IPS-18a (cell line): ENCODE data around the gene ARL2BP.
"Not testable (repeated sequence)": the region's sequence is repeated elsewhere in the genome, so short reads cannot be mapped to it uniquely, and the experiment has no call there.

ENCODE experiments used
- H3K27ac ChIP-seq: one replicate; pipeline ENCODE4 v1.5.1; 2013; ENCODE audit warnings: low read length
- H3K27me3 ChIP-seq: one replicate; pipeline ENCODE4 v1.6.1; 2013; ENCODE audit warnings: mild to moderate bottlenecking, low read length; ENCODE audit not compliant: control insufficient read depth, insufficient read depth
- H3K36me3 ChIP-seq: one replicate; pipeline ENCODE4 v1.6.1; 2013; ENCODE audit warnings: low read depth, low read length; ENCODE audit not compliant: control insufficient read depth
- H3K4me1 ChIP-seq: one replicate; pipeline ENCODE4 v1.6.1; 2013; ENCODE audit warnings: low read depth, low read length; ENCODE audit not compliant: control insufficient read depth
- H3K4me3 ChIP-seq: one replicate; pipeline ENCODE4 v1.5.1; 2013; ENCODE audit warnings: low read length
- H3K9ac ChIP-seq: one replicate; pipeline ENCODE4 v1.6.1; 2013; ENCODE audit warnings: mild to moderate bottlenecking, low read length, moderate library complexity
- H3K9me3 ChIP-seq: one replicate; pipeline ENCODE4 v1.6.1; 2013; ENCODE audit warnings: low read depth, low read length; ENCODE audit not compliant: control insufficient read depth

ARL2BP gene

DNA sequence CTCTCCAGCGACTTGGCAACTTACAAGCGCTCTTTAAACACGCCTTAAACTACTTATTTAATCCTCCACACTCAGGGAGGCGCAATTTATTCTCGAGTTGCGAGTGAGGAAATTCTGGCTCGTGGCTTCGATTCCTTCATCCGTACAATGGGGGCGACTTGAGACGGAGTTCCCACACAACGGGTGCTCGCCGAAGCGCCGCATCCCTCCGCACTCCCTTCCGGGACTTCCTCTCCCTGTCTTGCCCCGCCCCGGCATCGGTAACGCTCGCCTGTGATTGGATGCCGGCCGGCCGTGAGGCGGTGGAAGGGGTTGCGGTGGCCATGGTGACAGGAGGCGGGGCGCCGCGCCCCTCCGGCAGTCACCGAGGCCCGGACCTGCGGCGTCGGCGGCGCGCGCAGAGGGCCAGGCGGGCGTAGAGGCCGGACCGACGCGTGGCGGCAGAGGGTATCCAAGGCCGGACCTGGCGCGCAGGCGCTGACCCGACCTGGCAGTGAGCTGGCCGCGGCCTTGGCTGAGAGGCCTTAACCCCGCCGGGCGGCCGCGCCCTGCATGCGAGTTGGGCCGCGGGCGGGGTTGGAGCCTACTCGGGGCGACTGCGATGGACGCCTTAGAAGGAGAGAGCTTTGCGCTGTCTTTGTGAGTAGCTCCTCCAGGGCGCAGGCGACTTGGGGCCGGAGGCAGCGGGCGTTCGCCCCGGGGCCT lies at the start of gene ARL2BP:
Gene ARL2BP (plus strand): TSS at position 493 of the 705 bp plus-strand sequence. CDS start 109 bp downstream, at position 602.
- Histone ChIP-seq H3K4me1 (peaks cover 3% of the 10 kb centered on the region), H3K9ac (peak within 1 kb of the TSS; percentile 70), H3K9me3 (no peaks in the 10 kb centered on the region), H3K27ac (peak within 1 kb of the TSS; percentile 19), H3K27me3 (no peaks in the 10 kb centered on the region), H3K36me3 (no peaks in the 10 kb centered on the region), H3K4me3 (peak within 1 kb of the TSS; percentile 68)

DNA sequence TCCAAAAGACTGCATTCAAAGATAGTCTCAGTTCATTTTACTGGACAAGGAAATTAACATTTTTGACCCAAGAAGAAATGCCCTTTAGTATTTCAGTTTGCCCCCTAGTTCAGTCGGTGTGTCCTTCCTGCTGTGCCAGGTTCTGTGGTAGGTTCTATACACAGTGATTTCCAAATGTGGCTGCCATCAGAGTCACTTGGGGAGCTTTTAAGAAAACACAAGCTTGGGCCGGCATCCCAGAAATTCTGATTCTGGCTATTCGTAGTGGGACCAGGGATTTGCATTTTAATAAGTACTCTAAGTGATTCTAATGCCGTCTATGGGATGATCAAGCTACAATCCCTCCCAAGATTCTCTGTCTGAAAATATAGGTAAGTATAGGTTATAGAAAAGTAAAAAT lies 48.8 kb upstream of the ARL2BP start:
- Histone ChIP-seq H3K4me3 (no peak overlapping the region), H3K27me3 (no peaks in the 10 kb centered on the region), H3K9me3 (no peaks in the 10 kb centered on the region), H3K27ac (no peak overlapping the region), H3K36me3 (no peaks in the 10 kb centered on the region), H3K9ac (no peak overlapping the region), H3K4me1 (no peaks in the 10 kb centered on the region)

DNA sequence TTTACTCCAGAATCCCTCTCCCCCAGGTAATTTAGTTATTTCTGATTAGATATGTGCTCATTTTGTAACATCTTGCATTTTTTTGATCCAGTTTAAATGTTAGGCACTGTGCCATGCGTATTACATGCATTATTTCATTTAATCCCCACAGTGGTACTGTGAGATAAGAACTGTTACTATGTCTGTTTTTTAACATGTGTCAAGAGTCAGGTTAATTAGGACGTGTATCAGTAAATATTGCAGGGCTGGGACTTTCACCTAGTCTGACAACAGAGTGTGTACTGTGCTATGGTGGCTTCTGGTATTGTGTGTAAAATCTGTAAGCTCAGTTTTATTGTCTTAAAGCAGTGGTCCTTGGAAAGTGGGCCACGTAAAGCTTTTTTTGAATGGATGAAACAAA lies 48.3 kb upstream of the ARL2BP start:
- no peak overlapping the region for H3K4me3 ChIP-seq
- no peaks in the 10 kb centered on the region for H3K9me3 ChIP-seq
- no peak overlapping the region for H3K27ac ChIP-seq
- no peaks in the 10 kb centered on the region for H3K36me3 ChIP-seq
- H3K27me3 ChIP-seq: no peaks in the 10 kb centered on the region
- H3K4me1 ChIP-seq: no peaks in the 10 kb centered on the region
- no peak overlapping the region for H3K9ac ChIP-seq

DNA sequence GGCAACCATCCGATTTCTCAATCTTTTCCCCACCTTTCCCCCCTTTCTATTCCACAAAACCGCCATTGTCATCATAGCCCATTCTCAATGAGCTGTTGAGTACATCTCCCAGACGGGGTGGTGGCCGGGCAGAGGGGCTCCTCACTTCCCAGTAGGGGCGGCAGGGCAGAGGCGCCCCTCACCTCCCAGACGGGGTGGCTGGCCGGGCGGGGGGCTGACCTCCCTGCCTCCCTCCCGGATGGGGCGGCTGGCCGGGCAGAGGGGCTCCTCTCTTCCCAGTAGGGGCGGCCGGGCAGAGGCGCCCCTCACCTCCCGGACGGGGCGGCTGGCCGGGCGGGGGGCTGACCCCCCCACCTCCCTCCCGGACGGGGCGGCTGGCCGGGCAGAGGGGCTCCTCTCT lies 44.7 kb upstream of the ARL2BP start:
- peaks cover 10% of the 10 kb centered on the region for H3K36me3 ChIP-seq
- not testable (repeated sequence) for H3K9ac ChIP-seq, H3K4me1 ChIP-seq, H3K27ac ChIP-seq, H3K4me3 ChIP-seq, H3K9me3 ChIP-seq, H3K27me3 ChIP-seq

DNA sequence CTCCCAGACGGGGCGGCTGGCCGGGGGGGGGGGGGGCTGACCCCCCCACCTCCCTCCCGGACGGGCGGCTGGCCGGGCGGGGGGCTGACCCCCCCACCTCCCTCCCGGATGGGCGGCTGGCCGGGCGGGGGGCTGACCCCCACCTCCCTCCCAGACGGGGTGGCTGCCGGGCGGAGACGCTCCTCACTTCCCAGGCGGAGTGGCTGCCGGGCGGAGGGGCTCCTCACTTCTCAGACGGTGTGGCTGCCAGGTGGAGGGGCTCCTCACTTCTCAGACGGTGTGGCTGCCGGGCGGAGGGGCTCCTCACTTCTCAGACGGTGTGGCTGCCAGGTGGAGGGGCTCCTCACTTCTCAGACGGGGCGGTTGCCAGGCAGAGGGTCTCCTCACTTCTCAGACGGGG lies 44.1 kb upstream of the ARL2BP start:
- not testable (repeated sequence) for H3K9ac ChIP-seq, H3K4me1 ChIP-seq, H3K27ac ChIP-seq, H3K27me3 ChIP-seq, H3K9me3 ChIP-seq, H3K4me3 ChIP-seq
- peaks cover 16% of the 10 kb centered on the region for H3K36me3 ChIP-seq

DNA sequence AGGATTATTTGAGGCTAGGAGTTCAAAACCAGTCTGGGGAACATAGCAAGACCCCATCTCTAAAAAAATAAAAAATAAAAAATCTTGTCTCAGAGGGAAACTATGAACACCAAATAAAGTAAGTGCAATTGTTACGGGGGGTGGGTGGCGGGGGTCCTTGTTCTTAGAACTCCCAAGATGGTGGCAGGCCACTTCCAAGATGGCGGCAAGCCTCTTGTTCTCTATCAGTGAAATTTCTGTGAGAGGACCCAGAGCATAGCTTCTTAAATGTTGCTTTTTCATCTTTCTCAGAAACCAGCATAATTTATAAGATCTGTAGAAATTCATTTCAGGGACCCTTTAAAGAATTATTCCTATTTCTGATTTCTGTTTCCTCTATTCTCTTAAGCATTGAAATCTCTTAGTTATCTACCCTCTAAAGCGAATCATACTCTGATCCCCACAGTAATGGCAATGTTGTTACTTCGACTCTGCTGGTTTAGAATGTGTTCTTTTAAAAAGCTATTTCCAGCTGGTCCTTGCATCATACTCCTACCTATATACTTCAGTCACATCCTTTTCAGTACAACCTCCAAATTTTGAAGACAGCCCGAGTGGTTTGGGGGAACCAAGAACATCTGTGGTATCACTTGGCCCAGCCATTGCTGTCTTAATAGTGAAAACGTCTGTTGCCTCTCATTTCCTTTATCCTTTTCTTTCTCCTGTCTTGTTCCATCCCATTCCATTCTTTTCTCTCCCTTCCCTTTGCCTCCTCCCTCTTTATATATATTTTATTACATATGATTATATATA lies 42.8 kb upstream of the ARL2BP start:
- H3K36me3 ChIP-seq: peaks cover 27% of the 10 kb centered on the region
- no peaks in the 10 kb centered on the region for H3K27me3 ChIP-seq
- no peaks in the 10 kb centered on the region for H3K4me1 ChIP-seq
- no peak overlapping the region for H3K27ac ChIP-seq
- H3K4me3 ChIP-seq: no peak overlapping the region
- no peak overlapping the region for H3K9ac ChIP-seq
- no peaks in the 10 kb centered on the region for H3K9me3 ChIP-seq

DNA sequence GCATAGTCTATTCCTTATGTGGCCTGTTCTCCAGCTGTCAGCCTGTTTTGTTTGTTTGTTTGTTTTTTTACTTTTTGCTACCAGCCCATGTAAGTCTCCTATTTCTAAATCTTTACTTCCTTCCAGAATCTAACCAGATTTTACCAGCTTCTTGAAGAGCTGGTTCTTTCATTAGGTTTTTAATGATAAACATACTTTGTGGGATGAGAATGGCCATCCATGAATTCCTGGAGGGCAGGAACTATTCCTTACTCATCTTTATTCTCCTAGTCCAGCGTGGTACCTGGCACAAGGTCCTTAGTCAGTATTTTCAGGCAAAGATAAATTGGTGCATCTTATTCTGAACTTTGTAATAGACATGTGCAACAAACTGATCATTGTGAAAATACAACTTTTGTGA lies 41.6 kb upstream of the ARL2BP start:
- Histone ChIP-seq H3K27ac (no peak overlapping the region), H3K27me3 (no peaks in the 10 kb centered on the region), H3K9me3 (no peaks in the 10 kb centered on the region), H3K4me3 (no peak overlapping the region), H3K9ac (no peak overlapping the region), H3K4me1 (no peaks in the 10 kb centered on the region), H3K36me3 (peaks cover 32% of the 10 kb centered on the region)

DNA sequence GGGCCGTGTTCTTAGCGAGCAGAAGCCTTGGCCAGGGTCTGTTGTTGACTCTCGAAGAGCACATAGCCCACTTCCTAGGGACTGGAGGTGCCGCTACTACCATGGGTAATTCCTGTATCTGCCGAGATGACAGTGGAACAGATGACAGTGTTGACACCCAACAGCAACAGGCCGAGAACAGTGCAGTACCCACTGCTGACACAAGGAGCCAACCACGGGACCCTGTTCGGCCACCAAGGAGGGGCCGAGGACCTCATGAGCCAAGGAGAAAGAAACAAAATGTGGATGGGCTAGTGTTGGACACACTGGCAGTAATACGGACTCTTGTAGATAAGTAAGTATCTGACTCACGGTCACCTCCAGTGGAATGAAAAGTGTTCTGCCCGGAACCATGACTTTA lies 40.4 kb upstream of the ARL2BP start:
- no peaks in the 10 kb centered on the region for H3K27me3 ChIP-seq
- no peak overlapping the region for H3K27ac ChIP-seq
- no peak overlapping the region for H3K4me3 ChIP-seq
- H3K4me1 ChIP-seq: no peaks in the 10 kb centered on the region
- H3K9ac ChIP-seq: no peak overlapping the region
- peaks cover 38% of the 10 kb centered on the region for H3K36me3 ChIP-seq
- no peaks in the 10 kb centered on the region for H3K9me3 ChIP-seq

DNA sequence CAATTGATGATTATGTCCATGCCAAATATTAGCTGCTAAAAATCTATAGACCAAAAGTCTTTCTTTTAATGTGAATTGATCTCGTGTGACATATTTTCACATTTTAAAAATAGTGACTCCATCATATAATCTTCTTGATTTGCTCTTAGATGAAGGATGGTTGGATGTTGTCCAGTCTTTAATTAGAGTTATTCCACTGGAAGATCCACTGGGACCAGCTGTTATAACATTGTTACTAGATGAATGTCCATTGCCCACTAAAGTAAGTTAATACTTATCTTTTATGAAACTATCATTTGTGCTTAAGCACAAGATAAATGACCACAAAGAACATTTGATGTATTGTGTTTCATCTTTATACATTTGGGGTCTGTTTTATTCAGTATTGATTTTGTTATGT lies 36.1 kb upstream of the ARL2BP start:
- no peaks in the 10 kb centered on the region for H3K27me3 ChIP-seq
- H3K36me3 ChIP-seq: peaks cover 53% of the 10 kb centered on the region
- H3K4me3 ChIP-seq: no peak overlapping the region
- H3K4me1 ChIP-seq: no peaks in the 10 kb centered on the region
- no peaks in the 10 kb centered on the region for H3K9me3 ChIP-seq
- H3K9ac ChIP-seq: no peak overlapping the region
- no peak overlapping the region for H3K27ac ChIP-seq

DNA sequence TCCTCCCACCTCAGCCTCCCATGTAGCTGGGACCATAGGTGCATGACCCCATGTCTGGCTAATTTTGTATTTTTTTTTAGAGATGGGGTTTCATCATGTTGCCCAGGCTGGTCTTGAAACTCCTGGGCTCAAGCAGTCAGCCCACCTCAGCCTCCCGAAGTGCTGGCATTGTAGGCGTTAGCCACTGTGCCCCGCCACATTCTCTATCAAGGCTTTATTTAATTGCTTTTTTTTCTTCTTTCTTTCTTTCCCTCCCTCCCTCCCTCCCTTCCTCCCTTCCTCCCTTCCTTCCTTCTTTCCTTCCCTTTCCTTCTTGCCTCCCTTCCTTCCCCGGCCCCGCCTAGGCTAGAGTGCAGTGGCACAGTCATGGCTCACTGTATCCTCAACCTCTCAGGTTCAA lies 35.3 kb upstream of the ARL2BP start:
- no peak overlapping the region for H3K9ac ChIP-seq
- peaks cover 56% of the 10 kb centered on the region for H3K36me3 ChIP-seq
- H3K4me3 ChIP-seq: no peak overlapping the region
- no peaks in the 10 kb centered on the region for H3K4me1 ChIP-seq
- H3K27ac ChIP-seq: no peak overlapping the region
- H3K9me3 ChIP-seq: no peaks in the 10 kb centered on the region
- H3K27me3 ChIP-seq: no peaks in the 10 kb centered on the region

DNA sequence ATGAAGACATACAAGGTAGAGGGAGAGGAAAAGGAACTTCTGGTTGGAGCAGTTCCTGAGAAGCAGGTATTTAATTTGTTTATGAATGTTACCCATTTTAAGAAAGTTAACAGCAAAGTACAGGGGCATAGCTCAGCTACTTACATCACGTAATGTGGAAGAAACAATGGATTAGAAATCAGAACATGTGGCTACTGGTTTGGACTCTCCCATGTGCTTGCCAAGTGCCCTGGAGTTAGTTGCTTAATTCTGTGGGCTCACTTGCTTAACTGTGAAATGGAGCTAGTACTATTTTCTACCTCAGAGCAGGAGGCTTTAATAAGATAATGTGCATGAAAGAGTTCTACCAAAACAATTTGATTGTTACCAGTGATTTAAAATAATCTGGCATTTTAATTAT lies 31.6 kb upstream of the ARL2BP start:
- no peak overlapping the region for H3K4me3 ChIP-seq
- no peak overlapping the region for H3K9ac ChIP-seq
- no peaks in the 10 kb centered on the region for H3K4me1 ChIP-seq
- no peak overlapping the region for H3K27ac ChIP-seq
- peaks cover 50% of the 10 kb centered on the region for H3K36me3 ChIP-seq
- no peaks in the 10 kb centered on the region for H3K27me3 ChIP-seq
- H3K9me3 ChIP-seq: no peaks in the 10 kb centered on the region

DNA sequence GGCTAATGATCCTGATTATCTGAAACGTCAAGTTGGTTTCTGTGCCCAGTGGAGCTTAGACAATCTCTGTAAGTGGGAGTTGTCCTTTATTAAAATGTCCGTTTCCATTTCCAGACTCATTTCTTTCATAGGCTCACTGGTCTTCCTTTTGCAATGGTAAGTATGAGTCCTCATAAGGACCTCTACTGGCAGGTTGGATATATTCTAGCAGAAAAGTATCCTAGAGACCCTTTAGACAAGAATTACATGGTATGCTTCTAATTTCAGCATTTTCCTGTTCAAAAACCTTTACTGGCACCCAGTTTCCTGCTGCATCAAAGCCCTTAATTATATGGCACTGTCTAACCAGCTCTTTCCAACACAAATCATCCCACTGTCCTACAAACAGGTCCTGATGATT lies 28.1 kb upstream of the ARL2BP start:
- H3K36me3 ChIP-seq: peaks cover 54% of the 10 kb centered on the region

More for the DNA sequence above, 28.1 kb upstream of the ARL2BP start:
- no peaks in the 10 kb centered on the region for H3K4me1 ChIP-seq
- H3K9me3 ChIP-seq: no peaks in the 10 kb centered on the region
- no peak overlapping the region for H3K9ac ChIP-seq
- no peaks in the 10 kb centered on the region for H3K27me3 ChIP-seq
- H3K4me3 ChIP-seq: no peak overlapping the region
- no peak overlapping the region for H3K27ac ChIP-seq
